B cell (primary cell): ENCODE results near the gene SLC18A2. TPM values are rescaled to one million over a fixed set of nuclear protein-coding genes. Genes with fewer than 3 reads are reported as not detected.

Experiments
- ATAC-seq: fragments of 200-7000 bp; cut with Tn5 transposase; one replicate; pipeline ENCODE4 v1.10.0; 2021; ENCODE audit warnings: low read depth, mild to moderate bottlenecking, moderate number of reproducible peaks, moderate library complexity
- CTCF ChIA-PET: fragments of 350-600 bp; sonication (Branson Sonifier 250); formaldehyde crosslinking; loops from one replicate; lab custom pipeline; 2021; ENCODE audit warnings: antibody characterized with exemption, inconsistent platforms; lab: Charles Lee
- POLR2A ChIA-PET: fragments of 350-600 bp; sonication (Branson Sonifier 250); formaldehyde crosslinking; loops from one replicate; lab custom pipeline; 2021; ENCODE audit warnings: antibody characterized with exemption; lab: Charles Lee
- DNase-seq: peaks from one replicate; pipeline ENCODE4 v3.0.0; 2013
- H2AFZ ChIP-seq: 2 replicates; pipeline ENCODE4 v1.6.1; 2012; ENCODE audit warnings: mild to moderate bottlenecking, low read depth, low read length; ENCODE audit not compliant: insufficient read depth, poor library complexity, severe bottlenecking
- H3K27ac ChIP-seq, 2 donors: 1 replicate in 1 of 2; 2 replicates in 1 of 2; pipeline ENCODE4 v1.5.1; 2012 to 2013; ENCODE audit warnings: low read length in 2 of 2, mild to moderate bottlenecking in 2 of 2, moderate library complexity in 1 of 2
- H3K27me3 ChIP-seq, 4 experiments: fragments of 200-600 bp in 1 of 4; sonication (generic) in 1 of 4; replicated peaks in 1 of 4; 1 replicate in 2 of 4; 2 replicates in 2 of 4; pipeline versions ENCODE4 v1.6.1 to v1.7.0; 2013 to 2016; ENCODE audit warnings: low read length in 3 of 4, mild to moderate bottlenecking in 2 of 4, mixed read lengths in 1 of 4, moderate library complexity in 1 of 4; ENCODE audit not compliant: insufficient read depth in 4 of 4, control insufficient read depth in 3 of 4; ENCODE audit errors: control extremely low read depth in 1 of 4
- H3K36me3 ChIP-seq, 2 experiments: replicated peaks in 1 of 2; 1 replicate in 1 of 2; 2 replicates in 1 of 2; pipeline versions ENCODE4 v1.6.1 to v1.7.1; 2013; ENCODE audit warnings: low read length in 1 of 2; ENCODE audit not compliant: insufficient read depth in 2 of 2, control insufficient read depth in 1 of 2; ENCODE audit errors: control extremely low read depth in 1 of 2, extremely low read depth in 1 of 2
- H3K4me1 ChIP-seq, 2 donors: fragments of 200-600 bp in 1 of 2; sonication (generic) in 1 of 2; 1 replicate in 1 of 2; 2 replicates in 1 of 2; pipeline versions ENCODE4 v1.5.1 to v1.6.1; 2013 to 2017; ENCODE audit warnings: low read length in 2 of 2; ENCODE audit not compliant: control insufficient read depth in 2 of 2, insufficient read depth in 2 of 2
- H3K4me2 ChIP-seq: replicated peaks from 2 replicates; pipeline ENCODE3; 2012; ENCODE audit warnings: mild to moderate bottlenecking, low read depth, low read length; ENCODE audit not compliant: poor library complexity, severe bottlenecking
- H3K4me3 ChIP-seq, 5 experiments: fragments of 200-600 bp in 1 of 5; sonication (generic) in 1 of 5; 1 replicate in 3 of 5; 2 replicates in 2 of 5; pipeline versions ENCODE4 v1.5.1 to v1.7.0; 2011 to 2016; ENCODE audit warnings: low read length in 4 of 5, mild to moderate bottlenecking in 4 of 5, low read depth in 2 of 5, control low read depth in 1 of 5, moderate library complexity in 1 of 5; ENCODE audit not compliant: insufficient read depth in 1 of 5; ENCODE audit errors: control extremely low read depth in 1 of 5, extremely low read depth in 1 of 5
- H3K79me2 ChIP-seq: fragments of 200-600 bp; sonication (generic); one replicate; pipeline ENCODE4 v1.6.0; 2016; ENCODE audit warnings: low read length; ENCODE audit not compliant: control insufficient read depth, insufficient read depth
- H3K9ac ChIP-seq: fragments of 200-600 bp; sonication (generic); 2 replicates; pipeline ENCODE4 v1.6.1; 2017; ENCODE audit warnings: mild to moderate bottlenecking, low read length, moderate library complexity
- H3K9me3 ChIP-seq, 3 donors: one replicate each; pipeline versions ENCODE4 v1.6.1 to v1.7.1; 2013; ENCODE audit warnings: low read length in 2 of 3; ENCODE audit not compliant: control insufficient read depth in 2 of 3, insufficient read depth in 1 of 3; ENCODE audit errors: control extremely low read depth in 1 of 3
- H4K20me1 ChIP-seq: 2 replicates; pipeline ENCODE4 v1.6.0; 2012; ENCODE audit warnings: mild to moderate bottlenecking, low read length; ENCODE audit not compliant: insufficient read depth, control insufficient read depth, poor library complexity, severe bottlenecking
- H3K27ac Mint-ChIP-seq: one replicate; pipeline ENCODE4 v1.8.0; 2021; ENCODE audit warnings: mixed read lengths
- H3K27me3 Mint-ChIP-seq: one replicate; pipeline ENCODE4 v1.8.0; 2021; ENCODE audit warnings: mixed read lengths
- H3K4me1 Mint-ChIP-seq: one replicate; pipeline ENCODE4 v1.8.0; 2021; ENCODE audit warnings: mixed read lengths
- H3K4me3 Mint-ChIP-seq: one replicate; pipeline ENCODE4 v1.8.0; 2021; ENCODE audit warnings: mixed read lengths
- H3K9me3 Mint-ChIP-seq: one replicate; pipeline ENCODE4 v1.8.0; 2022; ENCODE audit warnings: mixed read lengths; ENCODE audit not compliant: insufficient read depth
- EZH2 ChIP-seq: IDR thresholded peaks from 2 replicates; pipeline ENCODE4 v1.6.1; 2012; ENCODE audit warnings: borderline replicate concordance, low read depth, mild to moderate bottlenecking, moderate library complexity, low read length; ENCODE audit not compliant: insufficient read depth, poor library complexity, severe bottlenecking
- WGBS: methylation state at CpG from one replicate; pipeline ENCODE4 v1.1.5; 2013; ENCODE audit warnings: missing lambda C conversion rate; ENCODE audit not compliant: insufficient coverage; 5-methylcytosine and 5-hydroxymethylcytosine counted together
- intact Hi-C: fragments of 100-400 bp; cut with micrococcal nuclease; formaldehyde crosslinking; loops from one replicate; pipeline ENCODE4 v1.10.0; 2022
- polyA plus RNA-seq: library from polyadenylated mRNA; depleted of rRNA; stranded (reverse); fragments of >200 nt; gene quantifications from 2 replicates; pipeline ENCODE4 v1.2.3, GENCODE V29; 2012
- total RNA-seq, 2 donors: library from RNA; stranded (reverse); fragments of 120-200 nt in 1 of 2; gene quantifications; 1 replicate in 1 of 2; 2 replicates in 1 of 2; pipeline versions ENCODE4 v1.2.3 to v1.2.4, GENCODE V29; 2013 to 2022
- TF ChIP-seq, protein P1 (sequence below): fragments of 200-600 bp; IDR thresholded peaks from one replicate; pipeline ENCODE4 v1.8.0; 2022; ENCODE audit warnings: antibody characterized with exemption, mild to moderate bottlenecking

Gene SLC18A2
- total and polyA plus RNA-seq, 2 donors (not counting 1 experiment from before 2014, with no cell fraction given): not detected

DNA sequence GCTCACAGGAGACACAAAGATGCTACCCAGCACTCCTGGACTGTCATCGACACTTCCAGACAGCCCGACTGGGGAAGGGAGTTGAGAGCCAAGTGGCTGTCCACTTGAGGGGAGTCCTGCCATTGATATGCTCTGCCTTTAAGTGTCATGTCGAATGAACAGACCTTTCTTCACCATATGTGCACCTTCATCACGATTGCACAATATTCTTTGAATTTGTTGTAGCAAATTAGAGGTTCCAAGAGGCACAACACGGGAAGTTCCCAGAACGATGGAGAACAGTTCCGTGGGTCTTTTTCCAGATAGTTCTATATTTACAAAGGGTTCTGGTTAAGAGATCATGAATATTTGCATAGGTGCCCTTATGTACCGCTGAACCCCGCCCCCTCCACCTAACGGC lies 16.0 kb downstream of the SLC18A2 start:
- no peaks in the 10 kb centered on the region for H3K36me3 ChIP-seq
- Mint-ChIP-seq H3K9me3 (no peaks in the 10 kb centered on the region), H3K4me3 (no peak overlapping the region), H3K27ac (no peak overlapping the region), H3K27me3 (peaks cover 19% of the 10 kb centered on the region), H3K4me1 (no peaks in the 10 kb centered on the region)
- no peaks in the 10 kb centered on the region for H4K20me1 ChIP-seq
- no peak overlapping the region for H3K4me3 ChIP-seq
- H3K79me2 ChIP-seq: no peaks in the 10 kb centered on the region
- no peak overlapping the region for H3K4me2 ChIP-seq
- no peaks in the 10 kb centered on the region for H3K4me1 ChIP-seq
- ATAC-seq (no peak), DNase-seq (no peak)
- H3K27me3 ChIP-seq: peaks cover 0 to 23% (median 4%) of the 10 kb centered on the region in 4 experiments
- CTCF ChIA-PET: no interaction called here
- no peaks in the 10 kb centered on the region for H3K9me3 ChIP-seq
- no peak overlapping the region for H2AFZ ChIP-seq
- intact Hi-C loops: no loop called here
- no peak overlapping the region for H3K27ac ChIP-seq
- POLR2A ChIA-PET: no interaction called here
- TF ChIP-seq, protein P1, sequence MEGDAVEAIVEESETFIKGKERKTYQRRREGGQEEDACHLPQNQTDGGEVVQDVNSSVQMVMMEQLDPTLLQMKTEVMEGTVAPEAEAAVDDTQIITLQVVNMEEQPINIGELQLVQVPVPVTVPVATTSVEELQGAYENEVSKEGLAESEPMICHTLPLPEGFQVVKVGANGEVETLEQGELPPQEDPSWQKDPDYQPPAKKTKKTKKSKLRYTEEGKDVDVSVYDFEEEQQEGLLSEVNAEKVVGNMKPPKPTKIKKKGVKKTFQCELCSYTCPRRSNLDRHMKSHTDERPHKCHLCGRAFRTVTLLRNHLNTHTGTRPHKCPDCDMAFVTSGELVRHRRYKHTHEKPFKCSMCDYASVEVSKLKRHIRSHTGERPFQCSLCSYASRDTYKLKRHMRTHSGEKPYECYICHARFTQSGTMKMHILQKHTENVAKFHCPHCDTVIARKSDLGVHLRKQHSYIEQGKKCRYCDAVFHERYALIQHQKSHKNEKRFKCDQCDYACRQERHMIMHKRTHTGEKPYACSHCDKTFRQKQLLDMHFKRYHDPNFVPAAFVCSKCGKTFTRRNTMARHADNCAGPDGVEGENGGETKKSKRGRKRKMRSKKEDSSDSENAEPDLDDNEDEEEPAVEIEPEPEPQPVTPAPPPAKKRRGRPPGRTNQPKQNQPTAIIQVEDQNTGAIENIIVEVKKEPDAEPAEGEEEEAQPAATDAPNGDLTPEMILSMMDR: no peak
- no peak for TF ChIP-seq EZH2
- WGBS: 83% methylated on average over 6 of the region's 10 CpGs
- no peak overlapping the region for H3K9ac ChIP-seq

DNA sequence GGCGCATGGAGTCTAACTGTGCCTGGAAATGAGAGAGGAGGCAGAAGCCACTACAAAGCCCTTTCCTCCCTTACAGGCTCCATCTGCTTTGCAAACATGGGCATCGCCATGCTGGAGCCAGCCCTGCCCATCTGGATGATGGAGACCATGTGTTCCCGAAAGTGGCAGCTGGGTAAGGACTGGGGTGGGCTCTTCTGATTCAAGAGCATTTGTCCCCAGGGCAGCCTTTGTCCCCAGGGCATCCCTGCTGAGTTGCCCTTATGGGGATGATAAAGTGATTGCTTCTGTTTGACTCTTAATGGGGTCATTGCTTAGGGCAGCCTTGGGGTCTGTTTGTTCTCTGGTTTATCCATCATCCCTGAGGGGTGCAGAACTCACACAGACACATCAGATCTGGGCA lies 16.8 kb downstream of the SLC18A2 start:
- DNase-seq (no peak), ATAC-seq (no peak)
- Mint-ChIP-seq H3K27ac (no peak overlapping the region), H3K27me3 (peaks cover 19% of the 10 kb centered on the region), H3K4me3 (no peak overlapping the region), H3K9me3 (no peaks in the 10 kb centered on the region), H3K4me1 (no peaks in the 10 kb centered on the region)
- Histone ChIP-seq H4K20me1 (no peaks in the 10 kb centered on the region), H3K79me2 (no peaks in the 10 kb centered on the region), H3K27ac (no peak overlapping the region), H2AFZ (no peak overlapping the region), H3K27me3 (peaks cover 0 to 18% (median 4%) of the 10 kb centered on the region in 4 experiments), H3K4me3 (no peak overlapping the region), H3K4me2 (no peak overlapping the region), H3K36me3 (no peaks in the 10 kb centered on the region), H3K9ac (no peak overlapping the region), H3K4me1 (no peaks in the 10 kb centered on the region), H3K9me3 (no peaks in the 10 kb centered on the region)
- POLR2A ChIA-PET: no interaction called here
- CTCF ChIA-PET: no interaction called here
- WGBS: 100% methylated on average over 1 of the region's 3 CpGs
- no peak for TF ChIP-seq EZH2
- TF ChIP-seq, protein P1: no peak
- intact Hi-C loops: no loop called here
